Skin epidermis (tissue), 12 donors: ENCODE results near the gene FXYD2.
A peak's percentile ranks its signal among the peaks of the same experiment; 100 is the strongest.
"Not testable (repeated sequence)": the region's sequence is repeated elsewhere in the genome, so short reads cannot be mapped to it uniquely, and the experiment has no call there.

Source experiments
- H3K27ac ChIP-seq, 21 experiments: fragments of 200-600 bp; sonication (generic) in 11 of 21; one replicate each; pipeline ENCODE4 v1.5.0; 2020; ENCODE audit warnings: mild to moderate bottlenecking in 3 of 21, inconsistent platforms in 2 of 21, moderate library complexity in 2 of 21
- H3K4me3 ChIP-seq, 7 experiments: fragments of 200-600 bp; sonication (generic) in 2 of 7; one replicate each; pipeline ENCODE4 v1.5.0; 2020; ENCODE audit warnings: inconsistent platforms in 2 of 7, mild to moderate bottlenecking in 2 of 7, moderate library complexity in 1 of 7

FXYD2 gene

GRCh38 chr11:117823946-117824420 lies 561 bp downstream of the FXYD2 start:
- peak overlapping the region in 18 of 21 experiments; percentile 8 to 79 (median 52) for H3K27ac ChIP-seq
- no peak overlapping the region for H3K4me3 ChIP-seq

- H3K4me3 ChIP-seq, result no peak overlapping the region
- H3K27ac ChIP-seq, result peak overlapping the region in 18 of 21 experiments; percentile 8 to 79 (median 51)
Observed at GRCh38 chr11:117823294-117823945, 1.1 kb downstream of the FXYD2 start.

- H3K27ac ChIP-seq, result no peak overlapping the region
- H3K4me3 ChIP-seq, result no peak overlapping the region
Observed at GRCh38 chr11:117822074-117823033, 2.2 kb downstream of the FXYD2 start.

- H3K4me3 ChIP-seq, result no peak overlapping the region
- H3K27ac ChIP-seq, result no peak overlapping the region
Observed at GRCh38 chr11:117821431-117821830, 3.1 kb downstream of the FXYD2 start.

- Histone ChIP-seq H3K27ac (no peak overlapping the region), H3K4me3 (no peak overlapping the region)
Observed at GRCh38 chr11:117820516-117820915, 4.0 kb downstream of the FXYD2 start.

GRCh38 chr11:117820071-117820470 lies 4.5 kb downstream of the FXYD2 start:
- Histone ChIP-seq H3K27ac (no peak overlapping the region), H3K4me3 (no peak overlapping the region)

- H3K27ac ChIP-seq, result peak overlapping the region in 1 of 21 experiments; percentile 94
- H3K4me3 ChIP-seq, result no peak overlapping the region
Observed at GRCh38 chr11:117819096-117820040, 5.2 kb downstream of the FXYD2 start.

- Histone ChIP-seq H3K4me3 (no peak overlapping the region), H3K27ac (peak overlapping the region in 8 of 21 experiments; percentile 26 to 94 (median 48))
Observed at GRCh38 chr11:117818041-117818873, 6.3 kb downstream of the FXYD2 start.

GRCh38 chr11:117817368-117818040 lies 7.0 kb downstream of the FXYD2 start:
- Histone ChIP-seq H3K4me3 (peak overlapping the region in 1 of 7 experiments; percentile 19), H3K27ac (peak overlapping the region in 16 of 21 experiments; percentile 18 to 94 (median 68))

- Histone ChIP-seq H3K4me3 (peak overlapping the region in 1 of 7 experiments; percentile 19), H3K27ac (peak overlapping the region in 16 of 21 experiments; percentile 18 to 94 (median 68))
Observed at GRCh38 chr11:117816846-117817367, 7.6 kb downstream of the FXYD2 start.

GRCh38 chr11:117816151-117816741 lies 8.3 kb downstream of the FXYD2 start:
- H3K4me3 ChIP-seq, result peak overlapping the region in 1 of 7 experiments; percentile 19
- peak overlapping the region in 18 of 21 experiments; percentile 18 to 94 (median 68) for H3K27ac ChIP-seq

GRCh38 chr11:117815262-117815803 lies 9.2 kb downstream of the FXYD2 start:
- H3K4me3 ChIP-seq, result no peak overlapping the region
- H3K27ac ChIP-seq, result peak overlapping the region in 20 of 21 experiments; percentile 14 to 94 (median 66)

GRCh38 chr11:117814766-117815261 lies 9.7 kb downstream of the FXYD2 start:
- no peak overlapping the region for H3K4me3 ChIP-seq
- H3K27ac ChIP-seq, result peak overlapping the region in 18 of 21 experiments; percentile 14 to 94 (median 66)

- Histone ChIP-seq H3K4me3 (no peak overlapping the region), H3K27ac (peak overlapping the region in 10 of 21 experiments; percentile 23 to 94 (median 78))
Observed at GRCh38 chr11:117814204-117814765, 10.3 kb downstream of the FXYD2 start.

GRCh38 chr11:117810056-117810451 lies 14.5 kb downstream of the FXYD2 start:
- not testable (repeated sequence) for H3K4me3 ChIP-seq, H3K27ac ChIP-seq
